ENCODE measurements around the gene B4GALNT4. TPM values are rescaled to one million over a fixed set of nuclear protein-coding genes. Genes with fewer than 3 reads are reported as not detected.

The B4GALNT4 gene
- total RNA-seq, 1 experiment from 2014 or later = 4.7 TPM

- Histone ChIP-seq H3K27me3 (ENCODE audit: insufficient read depth, low read depth) (no peaks in the 10 kb centered on the region; the same call in 1 of the 2 replicates), H3K4me2 (no peak overlapping the region), H3K9me3 (ENCODE audit: insufficient read depth, low read depth) (no peaks in the 10 kb centered on the region), H3K36me3 (ENCODE audit: low read depth) (no peaks in the 10 kb centered on the region), H3K27ac (no peak overlapping the region), H3K9me2 (ENCODE audit: insufficient read depth) (no peaks in the 10 kb centered on the region), H3K4me3 (no peak overlapping the region), H3K79me2 (ENCODE audit: low read depth) (no peaks in the 10 kb centered on the region), H2AFZ (no peak overlapping the region), H3F3A (ENCODE audit: insufficient read depth, low read depth) (no peaks in the 10 kb centered on the region), H3K4me1 (replicated peaks; ENCODE audit: insufficient read depth) (no peaks in the 10 kb centered on the region), H4K20me1 (ENCODE audit: insufficient read depth) (no peaks in the 10 kb centered on the region)
- no peak for DNase-seq
- no TSS peak for BruUV-seq (replicated peaks)
- intact Hi-C loops (cut with micrococcal nuclease; ENCODE audit: unreplicated experiment) = no loop called here
- no peak for TF ChIP-seq CTCF (conservative IDR thresholded peaks at IDR 0.05)
- TF ChIP-seq EZH2 (IDR thresholded peaks at IDR 0.05; ENCODE audit: low read depth) = no peak
- POLR2A ChIA-PET (ENCODE audit: unreplicated experiment) = no interaction called here
- CTCF ChIA-PET = no interaction called here
Measured at GRCh38 chr11:339963-340362, 29.3 kb upstream of the B4GALNT4 start.

- TF ChIP-seq CTCF (conservative IDR thresholded peaks at IDR 0.05) = no peak
- TF ChIP-seq EZH2 (IDR thresholded peaks at IDR 0.05; ENCODE audit: low read depth) = no peak
- no peaks in the 10 kb centered on the region for H3K9me3 ChIP-seq (ENCODE audit: insufficient read depth, low read depth)
- H3K9me2 ChIP-seq (ENCODE audit: insufficient read depth) = no peaks in the 10 kb centered on the region
- H3K27me3 ChIP-seq (ENCODE audit: insufficient read depth, low read depth) = no peaks in the 10 kb centered on the region; the same call in 1 of the 2 replicates
- H3K79me2 ChIP-seq (ENCODE audit: low read depth) = no peaks in the 10 kb centered on the region
- no peak overlapping the region for H3K4me3 ChIP-seq
- intact Hi-C loops (cut with micrococcal nuclease; ENCODE audit: unreplicated experiment) = no loop called here
- ChIA-PET POLR2A (ENCODE audit: unreplicated experiment) (interaction anchor here (0.5 kb wide), 1 partner anchor 71 kb away, joined by 3 read pairs; no protein-coding TSS in a partner anchor), CTCF (no interaction called here)
- no peak overlapping the region for H2AFZ ChIP-seq
- H3F3A ChIP-seq (ENCODE audit: insufficient read depth, low read depth) = no peaks in the 10 kb centered on the region
- BruUV-seq (replicated peaks) = no TSS peak
- no peak overlapping the region for H3K4me2 ChIP-seq
- DNase-seq = no peak
- no peaks in the 10 kb centered on the region for H3K36me3 ChIP-seq (ENCODE audit: low read depth)
- H3K27ac ChIP-seq = no peak overlapping the region
- no peaks in the 10 kb centered on the region for H3K4me1 ChIP-seq (replicated peaks; ENCODE audit: insufficient read depth)
- no peaks in the 10 kb centered on the region for H4K20me1 ChIP-seq (ENCODE audit: insufficient read depth)
Measured at GRCh38 chr11:340539-341512, 28.5 kb upstream of the B4GALNT4 start.

GRCh38 chr11:342328-342727, 27.0 kb upstream of the B4GALNT4 start:
- no peak overlapping the region for H3K4me2 ChIP-seq
- ChIA-PET POLR2A (ENCODE audit: unreplicated experiment) (no interaction called here), CTCF (no interaction called here)
- H3K4me1 ChIP-seq (replicated peaks; ENCODE audit: insufficient read depth) = no peaks in the 10 kb centered on the region
- H3F3A ChIP-seq (ENCODE audit: insufficient read depth, low read depth) = no peaks in the 10 kb centered on the region
- no TSS peak for BruUV-seq (replicated peaks)
- no peak overlapping the region for H3K27ac ChIP-seq
- H3K9me2 ChIP-seq (ENCODE audit: insufficient read depth) = no peaks in the 10 kb centered on the region
- no peaks in the 10 kb centered on the region for H4K20me1 ChIP-seq (ENCODE audit: insufficient read depth)
- no peaks in the 10 kb centered on the region; the same call in 1 of the 2 replicates for H3K27me3 ChIP-seq (ENCODE audit: insufficient read depth, low read depth)
- H3K9me3 ChIP-seq (ENCODE audit: insufficient read depth, low read depth) = no peaks in the 10 kb centered on the region
- intact Hi-C loops (cut with micrococcal nuclease; ENCODE audit: unreplicated experiment) = no loop called here
- no peak for TF ChIP-seq EZH2 (IDR thresholded peaks at IDR 0.05; ENCODE audit: low read depth)
- no peak overlapping the region for H2AFZ ChIP-seq
- DNase-seq = no peak
- H3K36me3 ChIP-seq (ENCODE audit: low read depth) = no peaks in the 10 kb centered on the region
- no peaks in the 10 kb centered on the region for H3K79me2 ChIP-seq (ENCODE audit: low read depth)
- no peak overlapping the region for H3K4me3 ChIP-seq
